Lower lobe of right lung (tissue), 2 donors: Measurements from ENCODE around the gene E2F6. TPM values are rescaled to one million over a fixed set of nuclear protein-coding genes. Genes with fewer than 3 reads are reported as not detected.

Experiments used
- ATAC-seq, 2 donors: fragments of 200-7000 bp; cut with Tn5 transposase; one replicate each; pipeline ENCODE4 v1.9.1; 2020 to 2022; ENCODE audit warnings: mild to moderate bottlenecking in 2 of 2, moderate library complexity in 2 of 2
- DNase-seq: peaks from one replicate; pipeline ENCODE4 v3.0.0-alpha.2; 2020
- H3K27ac ChIP-seq: fragments of 200-600 bp; one replicate; pipeline ENCODE4 v1.8.0; 2022
- H3K27me3 ChIP-seq: fragments of 200-600 bp; one replicate; pipeline ENCODE4 v1.8.0; 2022; ENCODE audit warnings: low read depth
- H3K36me3 ChIP-seq: fragments of 200-600 bp; one replicate; pipeline ENCODE4 v1.8.0; 2022; ENCODE audit warnings: mild to moderate bottlenecking
- H3K4me1 ChIP-seq: fragments of 200-600 bp; one replicate; pipeline ENCODE4 v1.8.0; 2022
- H3K4me3 ChIP-seq: fragments of 200-600 bp; one replicate; pipeline ENCODE4 v1.8.0; 2022; ENCODE audit warnings: mild to moderate bottlenecking
- H3K9me3 ChIP-seq: fragments of 200-600 bp; one replicate; pipeline ENCODE4 v1.8.0; 2022
- CTCF ChIP-seq: fragments of 200-600 bp; IDR thresholded peaks from one replicate; pipeline ENCODE4 v1.8.0; 2022; ENCODE audit warnings: antibody characterized with exemption, mild to moderate bottlenecking
- intact Hi-C: fragments of 100-400 bp; cut with DNase I; formaldehyde crosslinking; loops from one replicate; pipeline ENCODE4 v1.11.0; 2022
- total RNA-seq: library from RNA; stranded (reverse); fragmentation: NEBNext Ultra II Directional; extraction: Animal tissue kit (Norgen Biotek cat#: 25700); gene quantifications from one replicate; pipeline ENCODE4 v1.2.1, GENCODE V29; 2021
- donor health status: DM: no; HTN: yes; CAD: no; lungs with severe emphysema.

The E2F6 gene
- total RNA-seq, 1 donor from 2014 or later = 12.3 TPM

- peak; percentile 53 for DNase-seq
Observed at GRCh38 chr2:11466307-11467128, 557 bp upstream of the E2F6 start.

GRCh38 chr2:11465110-11465484 is 864 bp downstream of the E2F6 start:
- DNase-seq (no peak), ATAC-seq (no peak)
- H3K9me3 ChIP-seq = no peaks in the 10 kb centered on the region
- peaks cover 32% of the 10 kb centered on the region for H3K4me1 ChIP-seq
- intact Hi-C loops = no loop called here
- no peaks in the 10 kb centered on the region for H3K36me3 ChIP-seq
- peak overlapping the region; percentile 87 for H3K27ac ChIP-seq
- peak overlapping the region; percentile 87 for H3K4me3 ChIP-seq
- H3K27me3 ChIP-seq = no peaks in the 10 kb centered on the region
- no peak for TF ChIP-seq CTCF

More at GRCh38 chr2:11466307-11467128, 557 bp upstream of the E2F6 start:
- Histone ChIP-seq H3K36me3 (no peaks in the 10 kb centered on the region), H3K27me3 (no peaks in the 10 kb centered on the region), H3K27ac (peak overlapping the region; percentile 87), H3K4me1 (peaks cover 32% of the 10 kb centered on the region), H3K9me3 (no peaks in the 10 kb centered on the region), H3K4me3 (peak overlapping the region; percentile 87)
- intact Hi-C loops = no loop called here
- ATAC-seq = peak; percentile 10 to 25
- TF ChIP-seq CTCF = no peak

GRCh38 chr2:11459816-11460215 is 6.1 kb downstream of the E2F6 start:
- Histone ChIP-seq H3K4me1 (peaks cover 27% of the 10 kb centered on the region), H3K27ac (no peak overlapping the region), H3K4me3 (no peak overlapping the region), H3K9me3 (no peaks in the 10 kb centered on the region), H3K27me3 (no peaks in the 10 kb centered on the region), H3K36me3 (peaks cover 13% of the 10 kb centered on the region)
- ATAC-seq = no peak
- TF ChIP-seq CTCF = no peak
- no peak for DNase-seq
- intact Hi-C loops = no loop called here

- no peaks in the 10 kb centered on the region for H3K9me3 ChIP-seq
- no peaks in the 10 kb centered on the region for H3K27me3 ChIP-seq
- no peak for DNase-seq
- H3K4me3 ChIP-seq = no peak overlapping the region
- TF ChIP-seq CTCF = no peak
- no peak for ATAC-seq
- H3K27ac ChIP-seq = no peak overlapping the region
- peaks cover 16% of the 10 kb centered on the region for H3K4me1 ChIP-seq
- peaks cover 20% of the 10 kb centered on the region for H3K36me3 ChIP-seq
- intact Hi-C loops = no loop called here
Observed at GRCh38 chr2:11458753-11459152, 7.2 kb downstream of the E2F6 start.

- Histone ChIP-seq H3K36me3 (peaks cover 28% of the 10 kb centered on the region), H3K27me3 (no peaks in the 10 kb centered on the region), H3K4me1 (peaks cover 8% of the 10 kb centered on the region), H3K4me3 (no peak overlapping the region), H3K27ac (no peak overlapping the region), H3K9me3 (no peaks in the 10 kb centered on the region)
- intact Hi-C loops = no loop called here
- DNase-seq (no peak), ATAC-seq (no peak)
- no peak for TF ChIP-seq CTCF
Observed at GRCh38 chr2:11457935-11458334, 8.0 kb downstream of the E2F6 start.
